Measurements from ENCODE around the gene PAQR4.

The PAQR4 gene

DNA sequence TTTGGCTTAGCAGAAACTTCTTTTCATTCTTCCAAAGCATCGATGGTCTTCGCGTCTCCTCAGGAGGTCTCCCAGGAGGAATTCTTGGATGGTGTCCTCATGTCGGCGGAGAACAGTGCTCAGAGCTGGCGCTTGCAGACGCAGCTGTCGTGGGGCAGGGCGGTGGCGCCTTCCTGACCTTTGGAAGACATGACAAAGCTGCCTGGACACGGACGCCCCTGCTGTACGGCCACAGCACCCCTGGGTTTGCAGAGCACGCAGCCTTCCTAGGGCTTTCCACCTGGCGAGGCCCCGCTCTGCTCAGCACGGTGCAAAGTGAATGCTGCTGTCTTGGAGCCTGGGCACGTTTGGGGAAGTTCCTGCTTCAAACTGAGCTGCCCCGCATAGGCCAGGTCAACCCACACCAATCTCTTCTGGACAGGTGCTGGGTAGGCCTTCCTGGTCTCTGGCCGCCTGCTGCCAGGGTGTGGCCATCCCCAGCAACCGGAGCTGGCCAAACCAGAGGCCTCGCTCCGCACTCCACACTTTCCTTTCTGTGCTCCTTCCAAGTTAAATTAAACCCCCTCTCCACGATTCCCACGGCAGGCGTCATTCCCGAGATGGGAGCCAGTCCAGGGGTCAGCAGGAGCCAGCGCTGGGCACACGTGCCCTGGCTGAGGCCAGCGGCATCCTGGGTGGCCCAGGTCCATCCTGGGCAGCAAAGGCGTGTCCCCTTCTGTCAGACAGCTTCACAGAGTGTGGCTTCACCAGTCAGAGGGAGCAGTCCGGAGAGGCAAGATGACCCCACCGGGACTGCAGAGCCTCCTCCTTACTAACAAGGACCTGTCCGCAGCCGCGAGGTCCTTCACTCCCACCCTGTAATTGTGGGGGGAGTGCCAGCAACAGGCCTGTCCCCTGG is 20.1 kb upstream of the PAQR4 start:
- DNase-seq (ENCODE audit: low spot score) = no peak
- H3K4me3 ChIP-seq = no peak overlapping the region
- TF ChIP-seq, protein P1, sequence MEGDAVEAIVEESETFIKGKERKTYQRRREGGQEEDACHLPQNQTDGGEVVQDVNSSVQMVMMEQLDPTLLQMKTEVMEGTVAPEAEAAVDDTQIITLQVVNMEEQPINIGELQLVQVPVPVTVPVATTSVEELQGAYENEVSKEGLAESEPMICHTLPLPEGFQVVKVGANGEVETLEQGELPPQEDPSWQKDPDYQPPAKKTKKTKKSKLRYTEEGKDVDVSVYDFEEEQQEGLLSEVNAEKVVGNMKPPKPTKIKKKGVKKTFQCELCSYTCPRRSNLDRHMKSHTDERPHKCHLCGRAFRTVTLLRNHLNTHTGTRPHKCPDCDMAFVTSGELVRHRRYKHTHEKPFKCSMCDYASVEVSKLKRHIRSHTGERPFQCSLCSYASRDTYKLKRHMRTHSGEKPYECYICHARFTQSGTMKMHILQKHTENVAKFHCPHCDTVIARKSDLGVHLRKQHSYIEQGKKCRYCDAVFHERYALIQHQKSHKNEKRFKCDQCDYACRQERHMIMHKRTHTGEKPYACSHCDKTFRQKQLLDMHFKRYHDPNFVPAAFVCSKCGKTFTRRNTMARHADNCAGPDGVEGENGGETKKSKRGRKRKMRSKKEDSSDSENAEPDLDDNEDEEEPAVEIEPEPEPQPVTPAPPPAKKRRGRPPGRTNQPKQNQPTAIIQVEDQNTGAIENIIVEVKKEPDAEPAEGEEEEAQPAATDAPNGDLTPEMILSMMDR (IDR thresholded peaks at IDR 0.05) = no peak
- no peak overlapping the region for H3K27ac ChIP-seq

DNA sequence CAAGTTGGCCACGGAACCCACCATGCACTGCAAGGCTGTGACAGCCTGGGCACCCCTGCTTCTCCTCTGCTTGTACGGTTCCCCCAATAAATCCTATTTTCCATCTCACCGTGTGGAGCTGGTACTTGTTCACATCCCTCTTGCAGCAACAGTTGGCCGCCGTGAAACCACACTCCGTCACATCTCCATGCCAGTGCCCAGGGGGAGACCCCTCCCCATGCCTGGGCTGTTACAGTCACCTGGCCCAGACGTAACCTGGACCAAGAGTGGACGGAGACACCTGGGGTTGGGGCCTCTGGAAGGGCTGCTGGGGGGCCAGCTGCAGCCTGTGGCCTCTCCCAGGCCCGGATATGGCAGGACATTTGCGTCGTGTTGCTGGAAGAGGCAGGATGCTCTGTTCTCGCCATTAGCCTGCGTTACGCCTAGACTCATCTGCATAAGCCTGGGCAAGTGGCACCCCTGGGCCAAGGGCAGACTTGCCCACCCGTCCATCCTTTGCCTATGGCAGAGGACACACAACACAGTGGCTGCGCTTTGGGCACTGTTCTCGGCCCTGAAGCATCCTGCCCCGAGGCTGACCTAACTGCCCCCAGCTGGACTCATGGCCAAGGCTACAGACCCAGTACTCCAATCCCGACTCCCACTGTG is 19.3 kb upstream of the PAQR4 start:
- no peak for DNase-seq (ENCODE audit: low spot score)
- H3K4me3 ChIP-seq = no peak overlapping the region
- TF ChIP-seq, protein P1 (IDR thresholded peaks at IDR 0.05) = no peak
- no peak overlapping the region for H3K27ac ChIP-seq

DNA sequence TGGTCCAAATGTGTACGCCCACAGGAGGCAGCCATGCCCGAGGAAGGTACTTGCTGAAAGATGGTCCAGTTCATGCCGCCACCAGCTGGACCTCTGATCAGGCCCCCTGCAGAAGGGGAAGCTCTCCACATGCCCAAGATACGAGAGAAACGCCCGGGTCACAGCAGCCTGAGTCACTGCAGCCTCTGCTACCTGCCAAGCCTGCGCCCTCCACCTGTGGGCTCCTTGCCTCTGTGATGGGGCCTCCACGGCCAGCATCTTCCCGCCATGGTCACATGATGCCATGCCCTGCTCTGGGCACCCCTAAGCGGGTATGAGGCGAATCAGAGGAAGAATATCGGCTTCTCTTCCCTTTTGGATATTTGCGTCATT is 18.8 kb upstream of the PAQR4 start:
- TF ChIP-seq, protein P1 (IDR thresholded peaks at IDR 0.05) = no peak
- DNase-seq (ENCODE audit: low spot score) = no peak

DNA sequence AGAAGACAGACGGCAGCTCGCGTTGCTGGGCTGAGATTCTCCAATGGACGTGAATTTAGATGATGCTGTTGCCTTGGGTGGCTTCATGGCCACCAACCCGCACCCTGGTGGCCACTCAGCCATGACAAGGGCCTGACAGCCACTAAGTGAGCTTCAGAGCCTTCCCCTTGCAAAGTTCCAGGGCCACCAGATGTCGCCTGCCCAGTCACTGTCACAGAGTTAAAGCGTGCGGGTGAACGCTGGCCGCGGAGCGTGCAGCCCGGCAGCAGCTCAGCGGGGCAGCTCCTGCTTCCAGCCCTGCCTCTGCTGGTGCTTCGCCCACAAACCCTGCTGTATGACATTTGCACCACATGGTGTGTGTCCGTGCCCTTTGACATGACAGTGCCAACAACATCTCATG is 18.4 kb upstream of the PAQR4 start:
- DNase-seq (ENCODE audit: low spot score) = no peak
- Histone ChIP-seq H3K27ac (no peak overlapping the region), H3K4me3 (no peak overlapping the region)
- TF ChIP-seq, protein P1 (IDR thresholded peaks at IDR 0.05) = no peak

More for the DNA sequence above, 18.8 kb upstream of the PAQR4 start:
- Histone ChIP-seq H3K4me3 (no peak overlapping the region), H3K27ac (no peak overlapping the region)

DNA sequence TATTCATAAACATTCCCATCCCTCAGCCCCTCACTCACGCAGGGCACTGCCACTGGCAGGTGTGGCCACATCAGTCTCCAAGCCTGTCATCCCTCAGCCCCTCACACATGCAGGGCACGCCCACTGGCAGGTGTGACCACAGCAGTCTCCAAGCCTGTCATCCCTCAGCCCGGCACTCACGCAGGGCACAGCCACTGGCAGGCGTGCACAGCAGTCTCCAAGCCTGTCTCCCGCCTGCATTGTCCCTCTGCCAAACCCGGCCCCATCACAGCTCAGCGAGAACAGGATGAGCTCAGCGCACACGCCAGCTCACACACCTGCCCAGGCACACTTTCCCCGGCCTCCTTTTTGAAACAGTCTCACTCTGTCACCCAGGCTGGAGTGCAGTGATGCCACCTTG is 16.5 kb upstream of the PAQR4 start:
- DNase-seq (ENCODE audit: low spot score) = no peak
- TF ChIP-seq, protein P1 (IDR thresholded peaks at IDR 0.05) = no peak
- Histone ChIP-seq H3K4me3 (no peak overlapping the region), H3K27ac (no peak overlapping the region)

DNA sequence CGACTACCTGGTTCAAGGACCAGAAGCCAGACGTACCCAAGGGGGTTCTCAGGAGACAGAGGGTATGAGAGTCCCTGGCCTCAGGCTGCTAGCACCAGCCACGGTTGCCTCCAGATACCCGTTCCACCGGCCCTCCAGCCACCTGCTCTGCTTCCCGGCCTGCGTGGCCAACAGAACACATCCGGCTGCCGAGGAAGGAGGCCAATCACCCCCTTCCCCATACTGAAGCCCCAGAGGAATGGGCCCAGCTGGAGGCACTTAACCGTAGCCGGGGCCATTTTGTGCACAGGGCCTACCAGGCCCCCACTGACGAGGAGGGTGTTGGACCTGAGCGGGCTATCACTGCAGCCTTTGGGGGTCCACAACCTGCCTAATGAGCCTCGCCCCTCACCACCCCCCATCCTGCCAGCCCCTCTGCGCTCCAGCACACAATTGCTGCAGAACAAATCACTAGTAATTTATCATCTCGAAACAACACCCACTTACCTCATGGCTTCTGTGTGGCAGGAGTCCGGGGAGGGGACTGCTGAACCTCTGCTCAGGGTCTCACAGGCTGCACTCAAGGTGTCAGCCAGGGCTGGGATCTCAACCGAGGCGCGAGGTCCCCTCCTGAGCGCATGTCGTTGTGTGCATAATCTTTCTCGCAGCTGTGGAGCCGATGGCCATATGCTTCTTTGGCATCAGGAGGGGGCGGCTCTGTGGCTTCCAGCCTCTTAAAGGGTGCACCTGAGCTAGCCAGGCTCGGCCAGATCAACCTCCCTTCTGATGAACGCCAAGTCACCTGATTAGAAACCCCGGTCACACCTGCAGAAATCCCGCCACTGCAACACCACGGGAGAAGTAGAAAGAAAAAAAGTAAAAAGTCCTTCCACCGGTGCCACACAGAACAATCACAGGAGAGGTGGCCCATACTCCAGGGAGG is 15.2 kb upstream of the PAQR4 start:
- TF ChIP-seq, protein P1 (IDR thresholded peaks at IDR 0.05) = no peak
- no peak overlapping the region for H3K27ac ChIP-seq
- no peak overlapping the region for H3K4me3 ChIP-seq
- DNase-seq (ENCODE audit: low spot score) = no peak

Measured in coronary artery (tissue), 2 donors.